Activated T-helper 2 cell treated with anti-CD3 and anti-CD28 coated beads, Interferon-gamma antibody, Interleukin-2, Interleukin-4, amounts not matched to agents 10 μg/mL and 5 μg/mL and 100 μg/mL, durations not matched to agents 14 hours and 24 hours and 36 hours (primary cell): ENCODE data around the gene GYG1. TPM values are rescaled to one million over a fixed set of nuclear protein-coding genes. Genes with fewer than 3 reads are reported as not detected.

Experiments used
- DNase-seq: peaks from one replicate; pipeline ENCODE4 v3.0.0; 2021; ENCODE audit warnings: low spot score
- H3K27ac Mint-ChIP-seq: one replicate; pipeline ENCODE4 v1.8.0; 2021; ENCODE audit warnings: mixed read lengths
- H3K27me3 Mint-ChIP-seq: one replicate; pipeline ENCODE4 v1.8.0; 2021; ENCODE audit warnings: low read depth, mixed read lengths
- H3K36me3 Mint-ChIP-seq: one replicate; pipeline ENCODE4 v1.8.0; 2021; ENCODE audit warnings: low read depth, mixed read lengths
- H3K4me1 Mint-ChIP-seq: one replicate; pipeline ENCODE4 v1.8.0; 2021; ENCODE audit warnings: low read depth, mixed read lengths
- H3K4me3 Mint-ChIP-seq: one replicate; pipeline ENCODE4 v1.8.0; 2021; ENCODE audit warnings: low read depth, mild to moderate bottlenecking, moderate library complexity, mixed read lengths
- H3K9me3 Mint-ChIP-seq: one replicate; pipeline ENCODE4 v1.8.0; 2021; ENCODE audit warnings: mixed read lengths
- intact Hi-C: fragments of 100-400 bp; cut with micrococcal nuclease; formaldehyde crosslinking; loops from one replicate; pipeline ENCODE4 v1.15.1; 2023
- total RNA-seq: library from RNA; stranded (reverse); gene quantifications from 2 replicates; pipeline ENCODE4 v1.2.3, GENCODE V29; 2022

The GYG1 gene
- total RNA-seq: 25.2 and 25.3 TPM in 2 replicates

- H3K36me3 Mint-ChIP-seq: peaks cover 22% of the 10 kb centered on the region
- no peaks in the 10 kb centered on the region for H3K27me3 Mint-ChIP-seq
- no peaks in the 10 kb centered on the region for H3K9me3 Mint-ChIP-seq
- peak within 1 kb of the TSS; percentile 82 for H3K4me3 Mint-ChIP-seq
- H3K27ac Mint-ChIP-seq: peak within 1 kb of the TSS; percentile 82
- peak; percentile 73 for DNase-seq
- intact Hi-C loops: loop anchor here (1.0 to 5.0 kb wide), 5 partner anchors 17 to 256 kb away; partner anchors contain the start of genes HLTF and HPS3
- H3K4me1 Mint-ChIP-seq: peaks cover 26% of the 10 kb centered on the region
These were observed at the start of gene GYG1 for GRCh38 chr3:148991219-148992026. Gene GYG1, plus strand, starts transcription at chr3:148991540. Its CDS starts 101 bp downstream, at chr3:148991641.

- intact Hi-C loops: loop anchor here (1.0 kb wide), 1 partner anchor 82 kb away; no protein-coding TSS in a partner anchor
- DNase-seq: no peak
- no peaks in the 10 kb centered on the region for H3K9me3 Mint-ChIP-seq
These were observed 47.7 kb upstream of the GYG1 start for GRCh38 chr3:148943506-148944205.

GRCh38 chr3:148945116-148945515 is 46.2 kb upstream of the GYG1 start:
- H3K4me3 Mint-ChIP-seq: no peak overlapping the region
- no peak for DNase-seq
- no peak overlapping the region for H3K27ac Mint-ChIP-seq
- H3K4me1 Mint-ChIP-seq: peaks cover 1% of the 10 kb centered on the region
- intact Hi-C loops: no loop called here
- peaks cover 10% of the 10 kb centered on the region for H3K27me3 Mint-ChIP-seq
- H3K36me3 Mint-ChIP-seq: no peaks in the 10 kb centered on the region
- H3K9me3 Mint-ChIP-seq: no peaks in the 10 kb centered on the region

More at GRCh38 chr3:148943506-148944205, 47.7 kb upstream of the GYG1 start:
- Mint-ChIP-seq H3K27ac (no peak overlapping the region), H3K27me3 (peaks cover 18% of the 10 kb centered on the region), H3K36me3 (no peaks in the 10 kb centered on the region), H3K4me3 (no peak overlapping the region), H3K4me1 (peaks cover 1% of the 10 kb centered on the region)

- intact Hi-C loops: no loop called here
- H3K4me1 Mint-ChIP-seq: no peaks in the 10 kb centered on the region
- no peaks in the 10 kb centered on the region for H3K36me3 Mint-ChIP-seq
- H3K27ac Mint-ChIP-seq: no peak overlapping the region
- H3K9me3 Mint-ChIP-seq: no peaks in the 10 kb centered on the region
- DNase-seq: no peak
- H3K27me3 Mint-ChIP-seq: peaks cover 9% of the 10 kb centered on the region
- no peak overlapping the region for H3K4me3 Mint-ChIP-seq
These were observed 42.3 kb upstream of the GYG1 start for GRCh38 chr3:148948913-148949657.

- Mint-ChIP-seq H3K36me3 (no peaks in the 10 kb centered on the region), H3K4me1 (no peaks in the 10 kb centered on the region), H3K27me3 (peaks cover 10% of the 10 kb centered on the region), H3K9me3 (no peaks in the 10 kb centered on the region), H3K4me3 (no peak overlapping the region), H3K27ac (no peak overlapping the region)
- intact Hi-C loops: no loop called here
- DNase-seq: no peak
These were observed 40.5 kb upstream of the GYG1 start for GRCh38 chr3:148950806-148951205.

- no peaks in the 10 kb centered on the region for H3K36me3 Mint-ChIP-seq
- DNase-seq: no peak
- H3K27me3 Mint-ChIP-seq: peaks cover 8% of the 10 kb centered on the region
- H3K4me3 Mint-ChIP-seq: no peak overlapping the region
- H3K9me3 Mint-ChIP-seq: no peaks in the 10 kb centered on the region
- H3K27ac Mint-ChIP-seq: no peak overlapping the region
- no peaks in the 10 kb centered on the region for H3K4me1 Mint-ChIP-seq
- intact Hi-C loops: no loop called here
These were observed 39.6 kb upstream of the GYG1 start for GRCh38 chr3:148951599-148952361.

- Mint-ChIP-seq H3K27ac (no peak overlapping the region), H3K9me3 (no peaks in the 10 kb centered on the region), H3K4me1 (peaks cover 10% of the 10 kb centered on the region), H3K4me3 (no peak overlapping the region), H3K36me3 (no peaks in the 10 kb centered on the region), H3K27me3 (peaks cover 6% of the 10 kb centered on the region)
- DNase-seq: no peak
- intact Hi-C loops: no loop called here
These were observed 38.2 kb upstream of the GYG1 start for GRCh38 chr3:148953094-148953493.

- no peaks in the 10 kb centered on the region for H3K36me3 Mint-ChIP-seq
- H3K9me3 Mint-ChIP-seq: no peaks in the 10 kb centered on the region
- intact Hi-C loops: loop anchor here (1.0 to 2.0 kb wide), 2 partner anchors 166 to 318 kb away; no protein-coding TSS in a partner anchor
- no peak for DNase-seq
- H3K4me1 Mint-ChIP-seq: peaks cover 10% of the 10 kb centered on the region
- H3K4me3 Mint-ChIP-seq: no peak overlapping the region
- H3K27me3 Mint-ChIP-seq: peaks cover 11% of the 10 kb centered on the region
- no peak overlapping the region for H3K27ac Mint-ChIP-seq
These were observed 36.4 kb upstream of the GYG1 start for GRCh38 chr3:148954981-148955380.

- H3K4me3 Mint-ChIP-seq: no peak overlapping the region
- intact Hi-C loops: loop anchor here (1.0 to 2.0 kb wide), 2 partner anchors 165 to 318 kb away; no protein-coding TSS in a partner anchor
- no peak for DNase-seq
These were observed 35.6 kb upstream of the GYG1 start for GRCh38 chr3:148955544-148956346.

GRCh38 chr3:148957586-148957985 is 33.8 kb upstream of the GYG1 start:
- H3K36me3 Mint-ChIP-seq: no peaks in the 10 kb centered on the region
- H3K27ac Mint-ChIP-seq: no peak overlapping the region
- DNase-seq: no peak
- H3K9me3 Mint-ChIP-seq: no peaks in the 10 kb centered on the region
- H3K4me3 Mint-ChIP-seq: no peak overlapping the region
- H3K4me1 Mint-ChIP-seq: peaks cover 10% of the 10 kb centered on the region
- intact Hi-C loops: no loop called here
- H3K27me3 Mint-ChIP-seq: peaks cover 26% of the 10 kb centered on the region

More at GRCh38 chr3:148955544-148956346, 35.6 kb upstream of the GYG1 start:
- peaks cover 11% of the 10 kb centered on the region for H3K27me3 Mint-ChIP-seq
- H3K4me1 Mint-ChIP-seq: peaks cover 10% of the 10 kb centered on the region
- no peaks in the 10 kb centered on the region for H3K9me3 Mint-ChIP-seq
- no peak overlapping the region for H3K27ac Mint-ChIP-seq
- H3K36me3 Mint-ChIP-seq: no peaks in the 10 kb centered on the region

- Mint-ChIP-seq H3K27me3 (peaks cover 28% of the 10 kb centered on the region), H3K36me3 (no peaks in the 10 kb centered on the region), H3K4me1 (peaks cover 10% of the 10 kb centered on the region), H3K27ac (no peak overlapping the region), H3K9me3 (no peaks in the 10 kb centered on the region), H3K4me3 (no peak overlapping the region)
- intact Hi-C loops: no loop called here
- DNase-seq: no peak
These were observed 32.6 kb upstream of the GYG1 start for GRCh38 chr3:148958696-148959095.
